ENCODE data around the gene VWDE.

DNA sequence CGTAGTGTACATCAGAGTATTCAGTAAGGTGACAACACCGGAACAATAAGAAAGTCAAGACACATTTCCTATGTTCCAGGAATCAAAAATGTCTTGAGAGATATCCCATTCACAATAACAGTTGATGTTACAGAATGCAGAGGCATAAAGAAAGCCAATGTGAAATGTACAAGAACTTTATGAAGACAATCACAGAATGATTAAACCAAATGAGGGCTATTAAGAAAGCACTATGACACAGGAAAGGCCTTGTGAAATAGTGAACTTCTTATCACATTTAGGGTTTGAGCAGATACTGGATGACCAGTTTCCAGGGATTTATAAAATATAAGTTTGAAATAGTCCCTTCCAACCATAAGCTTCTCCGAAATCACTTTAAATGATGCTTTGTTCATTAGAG is 52.7 kb downstream of the VWDE start:
- TF ChIP-seq JUND (IDR thresholded peaks at IDR 0.05; ENCODE audit: low read depth, low read length) (no peak), BHLHE40 (IDR thresholded peaks at IDR 0.05; ENCODE audit: borderline replicate concordance in 1 of 2, low read depth in 2 of 2, low read length in 1 of 2) (no peak), PKNOX1 (IDR thresholded peaks at IDR 0.05) (no peak), POLR2AphosphoS5 (IDR thresholded peaks at IDR 0.05; ENCODE audit: low read length) (no peak), YY1 (IDR thresholded peaks at IDR 0.05; ENCODE audit: low read depth, low read length) (no peak)

Data from GM12878 (cell line).